ENCODE data around the gene ARHGAP25.

ARHGAP25 gene

GRCh38 chr2:68817306-68817705 is 82.7 kb downstream of the ARHGAP25 start:
- no peaks in the 10 kb centered on the region for H3K9me3 ChIP-seq (ENCODE audit: insufficient read depth, low read length)
- H3K27ac ChIP-seq (ENCODE audit: low read depth, low read length) = no peak overlapping the region
- no peaks in the 10 kb centered on the region for H3K27me3 ChIP-seq (ENCODE audit: low read length)
- no peak overlapping the region for H3K9ac ChIP-seq (ENCODE audit: low read length)
- no peak overlapping the region for H2AFZ ChIP-seq (ENCODE audit: low read depth, low read length, severe bottlenecking)
- H3K79me2 ChIP-seq (ENCODE audit: insufficient read depth, low read length) = no peaks in the 10 kb centered on the region
- no peaks in the 10 kb centered on the region for H3F3A ChIP-seq (ENCODE audit: insufficient read depth)
- TF ChIP-seq CTCF (IDR thresholded peaks at IDR 0.05; ENCODE audit: insufficient read depth, low read length, poor library complexity, severe bottlenecking) (no peak), EZH2phosphoT487 (conservative IDR thresholded peaks at IDR 0.05; ENCODE audit: low read length) (no peak)
- H3K4me2 ChIP-seq (ENCODE audit: low read depth, low read length, poor library complexity, severe bottlenecking) = no peak overlapping the region
- no peaks in the 10 kb centered on the region for H3K9me2 ChIP-seq (replicated peaks; ENCODE audit: insufficient read depth, low read length)
- no peak overlapping the region for H3K4me3 ChIP-seq (ENCODE audit: insufficient read depth, low read length, poor library complexity, severe bottlenecking)
- H4K20me1 ChIP-seq (ENCODE audit: low read depth, low read length) = no peaks in the 10 kb centered on the region; the same call in 1 of the 2 replicates
- peaks cover 61% of the 10 kb centered on the region for H3K36me3 ChIP-seq (ENCODE audit: low read length)

GRCh38 chr2:68819556-68819955 is 84.9 kb downstream of the ARHGAP25 start:
- H2AFZ ChIP-seq (ENCODE audit: low read depth, low read length, severe bottlenecking) = no peak overlapping the region
- H3F3A ChIP-seq (ENCODE audit: insufficient read depth) = no peaks in the 10 kb centered on the region
- no peak overlapping the region for H3K27ac ChIP-seq (ENCODE audit: low read depth, low read length)
- H3K27me3 ChIP-seq (ENCODE audit: low read length) = no peaks in the 10 kb centered on the region
- no peak overlapping the region for H3K4me3 ChIP-seq (ENCODE audit: insufficient read depth, low read length, poor library complexity, severe bottlenecking)
- no peaks in the 10 kb centered on the region for H3K9me3 ChIP-seq (ENCODE audit: insufficient read depth, low read length)
- H3K9ac ChIP-seq (ENCODE audit: low read length) = no peak overlapping the region
- no peaks in the 10 kb centered on the region for H3K9me2 ChIP-seq (replicated peaks; ENCODE audit: insufficient read depth, low read length)
- H3K36me3 ChIP-seq (ENCODE audit: low read length) = peaks cover 61% of the 10 kb centered on the region
- no peak overlapping the region for H3K4me2 ChIP-seq (ENCODE audit: low read depth, low read length, poor library complexity, severe bottlenecking)
- TF ChIP-seq CTCF (IDR thresholded peaks at IDR 0.05; ENCODE audit: insufficient read depth, low read length, poor library complexity, severe bottlenecking) (no peak), EZH2phosphoT487 (conservative IDR thresholded peaks at IDR 0.05; ENCODE audit: low read length) (no peak)
- no peaks in the 10 kb centered on the region for H3K79me2 ChIP-seq (ENCODE audit: insufficient read depth, low read length)
- H4K20me1 ChIP-seq (ENCODE audit: low read depth, low read length) = no peaks in the 10 kb centered on the region; the same call in 1 of the 2 replicates

DNA sequence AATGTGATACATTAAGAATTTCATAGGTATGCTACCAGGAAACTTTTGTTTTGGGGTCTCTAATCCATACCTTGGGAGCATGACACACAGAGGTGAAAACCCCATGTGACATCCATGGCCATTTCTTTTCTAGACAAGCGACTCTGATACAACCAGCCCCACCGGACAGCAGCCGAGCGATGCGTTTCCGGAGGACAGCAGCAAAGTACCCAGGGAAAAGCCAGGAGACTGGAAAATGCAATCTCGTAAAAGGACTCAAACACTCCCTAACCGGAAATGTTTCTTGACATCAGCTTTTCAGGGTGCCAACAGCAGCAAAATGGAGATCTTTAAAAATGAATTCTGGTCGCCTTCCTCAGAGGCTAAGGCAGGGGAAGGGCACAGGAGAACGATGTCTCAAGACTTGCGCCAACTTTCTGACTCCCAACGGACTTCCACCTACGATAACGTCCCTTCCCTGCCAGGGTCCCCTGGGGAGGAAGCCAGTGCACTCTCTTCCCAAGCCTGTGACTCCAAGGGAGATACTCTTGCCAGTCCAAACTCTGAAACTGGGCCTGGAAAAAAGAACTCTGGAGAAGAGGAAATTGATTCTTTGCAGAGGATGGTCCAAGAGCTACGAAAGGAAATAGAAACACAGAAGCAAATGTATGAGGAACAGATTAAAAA is 87.7 kb downstream of the ARHGAP25 start:
- Histone ChIP-seq H3F3A (ENCODE audit: insufficient read depth) (no peaks in the 10 kb centered on the region), H3K9ac (ENCODE audit: low read length) (no peak overlapping the region), H3K79me2 (ENCODE audit: insufficient read depth, low read length) (no peaks in the 10 kb centered on the region), H3K36me3 (ENCODE audit: low read length) (peaks cover 41% of the 10 kb centered on the region), H3K4me2 (ENCODE audit: low read depth, low read length, poor library complexity, severe bottlenecking) (no peak overlapping the region), H3K4me3 (ENCODE audit: insufficient read depth, low read length, poor library complexity, severe bottlenecking) (no peak overlapping the region), H3K27me3 (ENCODE audit: low read length) (no peaks in the 10 kb centered on the region), H4K20me1 (ENCODE audit: low read depth, low read length) (no peaks in the 10 kb centered on the region; the same call in 1 of the 2 replicates), H3K9me3 (ENCODE audit: insufficient read depth, low read length) (no peaks in the 10 kb centered on the region), H3K9me2 (replicated peaks; ENCODE audit: insufficient read depth, low read length) (no peaks in the 10 kb centered on the region), H3K27ac (ENCODE audit: low read depth, low read length) (no peak overlapping the region), H2AFZ (ENCODE audit: low read depth, low read length, severe bottlenecking) (no peak overlapping the region)
- TF ChIP-seq CTCF (IDR thresholded peaks at IDR 0.05; ENCODE audit: insufficient read depth, low read length, poor library complexity, severe bottlenecking) (no peak), EZH2phosphoT487 (conservative IDR thresholded peaks at IDR 0.05; ENCODE audit: low read length) (no peak)

Measured in SU-DHL-6 (cell line).